Measurements from ENCODE around the gene CD69. TPM values are rescaled to one million over a fixed set of nuclear protein-coding genes. Genes with fewer than 3 reads are reported as not detected.
"Not testable (repeated sequence)": the region's sequence is repeated elsewhere in the genome, so short reads cannot be mapped to it uniquely, and the experiment has no call there.

CD69 gene
- total RNA-seq, 1 donor from 2014 or later, result 0.40 TPM

DNA sequence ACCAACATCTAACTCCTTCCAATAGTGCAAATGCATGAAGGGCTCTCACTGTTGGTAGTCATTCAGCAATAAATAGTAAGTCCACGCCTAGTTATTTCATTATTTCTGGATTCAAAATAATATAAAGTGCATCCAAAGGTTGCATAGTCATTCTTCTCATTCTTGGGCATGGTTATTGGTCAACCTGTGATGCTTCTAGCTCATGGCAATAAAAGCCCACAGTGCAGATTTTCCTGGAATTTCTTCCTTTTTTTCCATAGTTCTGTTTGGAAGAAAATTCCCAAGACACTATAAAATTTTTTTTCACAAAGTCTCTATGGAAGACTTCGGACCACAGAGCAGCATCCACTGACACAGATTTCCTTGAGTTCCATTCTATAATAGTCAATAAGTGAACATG, 7.6 kb downstream of the CD69 start:
- intact Hi-C loops (cut with DNase I), result no loop called here
- ATAC-seq (ENCODE audit: poor library complexity) (no peak), DNase-seq (no peak)

DNA sequence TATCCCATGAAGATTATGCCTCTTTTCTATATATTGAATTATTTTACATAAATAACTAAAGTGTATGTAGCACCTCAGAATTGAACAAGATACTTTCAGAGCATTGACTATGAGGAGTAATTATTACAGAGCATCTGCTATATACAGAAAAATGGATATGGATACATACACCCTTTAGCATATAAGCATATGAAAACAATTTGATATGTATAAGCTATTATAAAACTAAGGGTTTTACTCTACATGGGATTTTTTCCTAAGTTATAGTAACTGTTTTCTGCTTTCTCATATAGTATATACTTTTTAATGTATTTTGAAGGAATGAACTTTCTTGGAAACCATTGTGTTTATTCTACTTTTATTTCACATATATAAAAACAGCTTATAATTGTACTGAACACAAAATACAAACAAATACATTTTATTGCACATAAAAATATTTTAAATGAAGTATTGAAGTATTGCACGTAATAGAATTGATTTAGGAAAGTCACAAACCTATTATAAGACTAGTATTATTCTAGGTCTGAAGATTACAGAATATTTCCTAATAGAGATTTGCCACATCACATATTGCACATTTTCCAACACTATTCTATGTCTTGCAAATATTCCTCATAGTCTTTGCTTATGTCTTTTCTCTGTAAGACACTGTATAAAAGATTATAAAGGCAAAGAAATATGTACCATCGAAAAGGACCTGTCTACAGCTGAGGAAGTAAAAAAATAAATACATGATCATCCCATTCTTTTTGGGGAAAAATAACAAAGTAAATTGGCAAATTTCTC, 8.4 kb downstream of the CD69 start:
- ATAC-seq (ENCODE audit: poor library complexity), result no peak
- DNase-seq, result no peak
- intact Hi-C loops (cut with DNase I), result no loop called here

DNA sequence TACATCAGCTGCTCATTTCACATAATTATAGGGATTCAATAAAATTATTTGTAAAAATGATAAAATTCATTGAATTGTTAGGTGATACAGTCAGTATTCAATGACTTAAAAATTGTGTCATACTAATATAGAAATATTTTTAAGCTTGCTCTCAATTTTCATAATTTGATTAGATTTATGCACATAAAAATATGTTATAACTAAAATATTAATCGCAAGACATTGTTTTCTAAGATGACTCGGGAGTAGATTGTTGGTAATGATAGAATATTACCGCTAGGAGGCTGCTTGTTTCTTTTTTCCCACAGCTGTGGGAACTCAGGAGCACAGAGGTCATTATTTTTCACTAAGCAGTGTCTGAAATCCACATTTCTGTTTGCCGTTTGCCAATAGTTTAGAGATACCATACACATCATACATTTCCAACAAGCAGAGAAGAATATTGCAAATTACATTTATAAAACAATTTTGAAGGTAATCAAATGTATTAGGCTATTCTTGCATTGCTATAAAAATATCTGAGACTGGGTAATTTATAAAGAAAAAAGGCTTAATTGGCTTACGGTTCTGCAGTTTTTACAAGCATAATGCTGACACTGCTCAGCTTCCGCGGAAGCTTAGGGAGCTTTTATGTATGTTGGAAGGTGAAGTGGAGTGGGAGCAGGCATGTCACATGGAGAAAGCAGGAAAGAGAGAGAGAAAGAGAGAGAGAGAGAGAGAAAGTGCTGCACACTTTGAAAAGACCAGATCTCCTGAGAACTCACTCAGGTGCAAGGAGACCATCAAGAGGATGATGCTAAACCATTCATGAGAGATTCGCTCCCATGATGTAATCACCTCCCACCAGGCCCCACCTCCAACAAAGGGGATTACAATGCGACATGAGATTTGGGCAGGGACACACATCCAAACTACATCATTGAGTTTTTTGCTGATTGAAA, 9.2 kb downstream of the CD69 start:
- intact Hi-C loops (cut with DNase I), result no loop called here

DNA sequence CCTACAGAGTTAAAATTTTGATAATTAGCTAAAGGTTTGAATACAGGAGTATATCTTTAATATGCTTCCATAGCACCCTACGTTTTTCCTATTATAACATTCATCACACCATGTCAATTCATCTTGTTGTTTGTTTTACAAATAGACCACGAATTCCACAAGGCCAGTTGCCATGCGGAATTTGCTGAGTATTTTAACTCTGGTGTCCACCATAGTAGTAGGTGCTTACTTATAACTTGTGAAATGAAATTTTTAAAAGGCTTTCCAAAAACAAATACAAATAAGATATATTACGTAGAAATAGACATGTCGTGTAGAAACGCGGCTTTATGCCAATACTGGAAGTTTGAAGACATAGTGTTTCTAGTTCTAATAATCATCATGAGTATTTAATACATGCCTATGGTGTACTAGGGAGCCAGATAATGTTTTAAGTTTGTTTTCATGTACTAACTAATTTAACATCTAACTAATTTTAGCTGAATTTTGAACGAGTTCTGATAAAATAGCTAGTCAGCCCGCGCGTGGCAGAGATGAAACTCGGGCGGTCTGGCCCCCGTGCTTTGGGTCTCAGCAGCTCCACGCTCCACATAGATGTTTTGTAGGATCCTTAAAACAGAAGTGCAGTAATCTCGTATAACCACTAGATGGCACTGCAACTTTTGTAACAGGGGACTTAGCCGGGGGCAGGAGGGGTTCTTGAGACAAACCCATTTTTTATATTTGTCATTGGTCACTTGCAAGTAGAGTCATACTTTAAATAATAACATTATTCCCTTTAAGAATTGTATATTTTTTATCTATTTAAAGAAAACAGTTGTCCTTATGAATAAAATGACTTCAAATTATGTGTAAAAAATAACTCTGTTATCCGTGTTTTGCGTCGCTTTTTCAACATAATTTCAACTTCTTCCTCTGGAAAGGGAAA, 10.2 kb downstream of the CD69 start:
- intact Hi-C loops (cut with DNase I), result no loop called here

More for the DNA sequence above, 9.2 kb downstream of the CD69 start:
- DNase-seq (no peak), ATAC-seq (ENCODE audit: poor library complexity) (peak; percentile 89)

DNA sequence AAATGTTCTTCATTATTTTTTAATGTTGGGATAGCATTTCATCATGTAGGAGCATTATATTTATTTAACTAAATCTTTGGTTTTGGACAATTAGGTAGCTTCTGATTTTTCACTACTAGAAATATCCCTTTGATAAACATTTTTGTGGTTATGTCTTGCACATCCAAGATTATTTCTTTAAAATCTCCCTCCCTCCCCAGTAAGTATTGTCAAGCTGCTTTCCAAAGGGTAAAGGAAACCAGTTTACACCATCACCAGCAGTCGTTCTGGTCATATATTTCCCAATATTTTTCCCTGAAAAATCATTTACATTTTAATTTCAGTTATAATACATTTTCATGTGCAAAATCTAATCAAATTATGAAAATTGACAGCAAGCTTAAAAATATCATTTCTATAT, 11.1 kb downstream of the CD69 start:
- ATAC-seq (ENCODE audit: poor library complexity), result no peak
- intact Hi-C loops (cut with DNase I), result loop anchor here (5.0 kb wide), 1 partner anchor 178 kb away; no protein-coding TSS in a partner anchor
- no peak for DNase-seq

More for the DNA sequence above, 10.2 kb downstream of the CD69 start:
- peak; percentile 46 for DNase-seq
- peak; percentile 96 for ATAC-seq (ENCODE audit: poor library complexity)

DNA sequence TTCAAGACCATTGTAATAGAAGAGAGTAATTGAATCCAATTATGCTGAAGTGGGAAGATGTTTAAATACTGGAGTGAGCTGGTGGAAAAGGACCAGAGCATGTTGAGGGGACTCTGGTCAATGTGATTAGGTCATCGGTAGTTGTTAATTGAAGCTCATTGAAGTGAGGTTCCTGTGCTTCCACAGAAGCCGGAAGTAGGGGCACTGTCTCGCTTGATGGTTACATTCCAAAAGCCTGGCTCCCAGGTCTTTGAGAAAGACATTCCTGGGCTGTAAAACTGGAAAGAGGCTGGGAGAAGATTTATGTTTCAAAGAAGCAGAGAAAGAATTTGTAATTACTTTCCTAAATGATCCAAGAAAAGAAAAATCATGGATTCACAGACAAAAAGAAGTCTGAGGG, 15.5 kb downstream of the CD69 start:
- ATAC-seq (ENCODE audit: poor library complexity) (no peak), DNase-seq (no peak)
- intact Hi-C loops (cut with DNase I), result loop anchor here (5.0 kb wide), 1 partner anchor 182 kb away; no protein-coding TSS in a partner anchor

DNA sequence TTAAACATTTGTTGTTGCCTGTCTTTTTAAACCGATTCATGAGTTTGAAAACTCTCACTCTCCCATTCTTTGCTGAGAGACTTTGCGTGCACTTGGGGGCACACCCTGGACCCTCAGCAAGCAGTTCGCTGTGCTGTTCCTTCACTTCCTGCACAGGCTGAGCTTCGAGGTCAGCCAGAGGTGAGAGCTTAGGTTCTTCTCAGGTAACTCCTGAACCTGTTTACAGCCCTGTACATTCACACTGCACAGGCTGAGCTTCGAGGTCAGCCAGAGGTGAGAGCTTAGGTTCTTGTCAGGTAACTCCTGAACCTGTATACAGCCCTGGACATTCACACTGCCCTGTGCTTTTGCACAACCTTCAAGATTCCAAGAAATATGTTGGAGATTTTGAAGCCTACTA, 18.0 kb downstream of the CD69 start:
- intact Hi-C loops (cut with DNase I), result no loop called here
- no peak for ATAC-seq (ENCODE audit: poor library complexity)

DNA sequence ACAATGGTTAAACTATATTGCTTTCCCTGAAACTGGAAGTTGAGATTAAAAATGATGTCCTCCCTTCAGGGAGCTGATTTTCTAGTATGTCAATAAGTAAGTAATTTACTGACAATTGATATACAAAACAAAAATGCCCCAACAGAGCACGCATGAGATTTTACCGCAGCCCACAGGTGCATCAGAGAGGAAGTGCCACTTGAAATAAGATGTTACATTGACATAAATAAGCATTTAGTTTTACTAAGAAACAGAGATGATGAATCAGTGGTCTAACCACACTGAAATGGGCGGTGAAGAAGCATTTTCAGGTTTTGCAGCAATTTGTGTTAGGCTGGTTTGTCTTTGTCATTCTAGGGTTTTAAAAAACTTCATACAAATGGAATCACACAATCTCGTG, 19.0 kb downstream of the CD69 start:
- DNase-seq, result no peak
- no peak for ATAC-seq (ENCODE audit: poor library complexity)
- intact Hi-C loops (cut with DNase I), result no loop called here

More for the DNA sequence above, 18.0 kb downstream of the CD69 start:
- no peak for DNase-seq

DNA sequence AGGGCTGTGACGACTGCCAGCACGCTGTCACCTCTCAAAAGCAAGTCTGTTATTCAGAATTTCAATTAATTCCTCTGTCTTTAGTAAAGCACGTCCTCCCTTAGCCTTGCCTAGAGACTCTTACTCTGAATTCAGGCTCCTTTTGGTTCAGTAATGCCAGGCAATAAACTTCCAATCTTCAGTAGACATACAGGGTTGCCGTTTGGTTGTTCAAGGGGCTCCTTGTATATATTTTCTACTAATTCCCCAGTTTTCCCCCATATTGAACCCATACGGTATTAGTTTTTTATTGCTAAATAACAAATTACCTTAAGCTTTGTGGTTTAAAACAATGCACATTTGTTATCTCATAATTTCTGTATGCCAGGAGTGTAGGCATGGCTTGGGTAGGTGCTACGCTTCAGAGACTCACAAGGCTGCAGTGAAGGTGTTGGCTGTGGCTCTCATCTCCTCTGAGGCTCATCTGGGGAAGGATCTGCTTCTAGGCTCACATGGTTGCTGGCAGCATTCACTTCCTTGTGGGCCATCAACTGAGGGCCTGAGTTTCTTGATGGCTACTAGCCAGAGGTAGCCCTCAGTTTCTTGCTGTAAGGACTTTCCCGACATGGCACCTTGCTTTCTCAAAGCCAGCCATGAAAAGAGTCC, 20.5 kb downstream of the CD69 start:
- intact Hi-C loops (cut with DNase I), result no loop called here
- DNase-seq (no peak), ATAC-seq (ENCODE audit: poor library complexity) (peak; percentile 45)

DNA sequence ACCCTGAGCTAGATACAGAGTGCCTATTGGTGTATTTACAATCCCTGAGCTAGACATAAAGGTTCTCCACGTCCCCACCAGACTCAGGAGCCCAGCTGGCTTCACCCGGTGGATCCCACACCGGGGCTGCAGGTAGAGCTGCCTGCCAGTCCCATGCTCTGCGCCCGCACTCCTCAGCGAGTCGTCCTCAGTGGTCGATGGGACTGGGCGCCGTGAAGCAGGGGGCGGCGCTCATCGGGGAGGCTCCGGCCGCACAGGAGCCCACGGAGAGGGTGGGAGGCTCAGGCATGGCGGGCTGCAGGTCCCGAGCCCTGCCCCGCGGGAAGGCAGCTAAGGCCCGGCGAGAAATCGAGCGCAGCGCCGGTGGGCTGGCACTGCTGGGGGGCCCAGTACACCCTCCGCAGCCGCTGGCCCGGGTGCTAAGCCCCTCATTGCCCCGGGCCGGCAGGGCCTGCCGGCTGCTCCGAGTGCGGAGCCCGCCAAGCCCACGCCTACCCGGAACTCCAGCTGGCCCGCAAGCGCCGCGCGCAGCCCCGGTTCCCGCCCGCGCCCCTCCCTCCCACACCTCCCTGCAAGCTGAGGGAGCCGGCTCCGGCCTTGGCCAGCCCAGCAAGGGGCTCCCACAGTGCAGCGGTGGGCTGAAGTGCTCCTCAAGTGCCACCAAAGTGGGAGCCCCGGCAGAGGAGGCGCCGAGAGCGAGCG, 21.1 kb downstream of the CD69 start:
- DNase-seq, result peak; percentile 57
- ATAC-seq (ENCODE audit: poor library complexity); intact Hi-C loops (cut with DNase I): not testable (repeated sequence)

DNA sequence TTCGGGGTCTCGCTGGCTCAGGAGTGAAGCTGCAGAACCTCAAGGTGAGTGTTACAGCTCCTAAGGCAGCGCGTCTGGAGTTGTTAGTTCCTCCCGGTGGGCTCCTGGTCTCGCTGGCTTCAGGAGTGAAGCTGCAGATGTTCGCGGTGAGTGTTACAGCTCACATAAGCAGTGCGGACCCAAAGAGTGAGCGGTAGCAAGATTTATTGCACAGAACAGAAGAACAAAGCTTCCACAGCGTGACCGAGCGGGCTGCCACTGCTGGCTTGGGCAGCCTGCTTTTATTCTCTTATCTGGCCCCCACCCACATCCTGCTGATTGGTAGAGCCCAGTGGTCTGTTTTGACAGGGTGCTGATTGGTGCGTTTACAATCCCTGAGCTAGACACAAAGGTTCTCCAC, 21.8 kb downstream of the CD69 start:
- intact Hi-C loops (cut with DNase I); ATAC-seq (ENCODE audit: poor library complexity); DNase-seq: not testable (repeated sequence)

DNA sequence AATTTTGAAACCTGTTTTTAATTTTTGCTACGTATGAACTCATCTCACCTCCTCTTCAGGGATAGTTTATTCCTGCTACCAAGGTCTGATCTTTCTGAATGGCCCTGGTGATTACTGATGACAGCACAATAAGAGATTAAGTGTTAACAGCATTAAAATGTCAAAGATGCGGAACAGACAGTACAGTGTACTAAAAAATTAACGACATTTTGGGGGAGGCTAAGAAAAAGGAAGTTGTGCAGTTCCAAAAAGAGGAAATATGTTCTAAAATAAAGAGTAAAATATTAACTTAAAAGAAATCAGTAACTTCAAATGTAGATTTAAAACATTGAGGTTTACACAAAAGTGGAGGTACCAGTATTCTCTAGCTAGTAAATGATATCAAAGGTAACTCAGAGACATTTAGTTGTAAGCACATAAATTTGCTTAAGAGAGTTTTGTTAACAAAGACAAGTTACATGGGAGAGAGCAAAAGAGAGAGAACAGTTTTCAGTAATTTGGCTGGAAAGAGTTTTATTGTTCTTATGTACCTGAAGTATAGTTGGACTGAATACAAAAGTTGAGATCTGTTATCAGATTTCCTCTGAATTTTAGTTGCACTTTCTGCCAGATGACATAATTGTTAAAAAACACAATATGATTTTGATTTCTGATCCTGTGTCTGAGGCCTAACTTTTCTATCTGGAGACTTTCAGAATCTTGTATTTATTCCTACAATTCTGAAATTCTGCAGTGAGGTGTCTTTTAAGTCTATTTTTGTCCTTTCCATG, 23.6 kb downstream of the CD69 start:
- ATAC-seq (ENCODE audit: poor library complexity) (peak; percentile 51), DNase-seq (no peak)
- intact Hi-C loops (cut with DNase I), result no loop called here

DNA sequence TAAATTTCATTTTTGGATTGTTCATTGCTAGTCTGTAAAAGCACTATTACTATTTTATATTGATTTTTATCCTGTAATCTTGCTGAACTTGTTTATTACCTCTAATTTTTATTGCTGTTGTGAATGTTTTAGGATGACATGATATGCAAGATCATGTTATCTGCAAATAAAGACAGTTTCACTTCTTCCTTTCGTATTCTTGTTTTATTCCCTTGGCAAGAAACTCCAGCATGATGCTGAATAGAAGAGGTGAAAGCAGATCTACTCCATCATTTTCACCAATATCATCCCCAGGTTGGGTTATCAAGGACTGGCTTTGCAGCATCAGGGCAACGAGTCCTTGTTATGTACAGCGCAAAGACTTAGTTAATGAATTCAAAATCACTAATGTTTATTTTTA, 25.1 kb downstream of the CD69 start:
- intact Hi-C loops (cut with DNase I), result no loop called here
- DNase-seq, result no peak
- ATAC-seq (ENCODE audit: poor library complexity), result no peak

DNA sequence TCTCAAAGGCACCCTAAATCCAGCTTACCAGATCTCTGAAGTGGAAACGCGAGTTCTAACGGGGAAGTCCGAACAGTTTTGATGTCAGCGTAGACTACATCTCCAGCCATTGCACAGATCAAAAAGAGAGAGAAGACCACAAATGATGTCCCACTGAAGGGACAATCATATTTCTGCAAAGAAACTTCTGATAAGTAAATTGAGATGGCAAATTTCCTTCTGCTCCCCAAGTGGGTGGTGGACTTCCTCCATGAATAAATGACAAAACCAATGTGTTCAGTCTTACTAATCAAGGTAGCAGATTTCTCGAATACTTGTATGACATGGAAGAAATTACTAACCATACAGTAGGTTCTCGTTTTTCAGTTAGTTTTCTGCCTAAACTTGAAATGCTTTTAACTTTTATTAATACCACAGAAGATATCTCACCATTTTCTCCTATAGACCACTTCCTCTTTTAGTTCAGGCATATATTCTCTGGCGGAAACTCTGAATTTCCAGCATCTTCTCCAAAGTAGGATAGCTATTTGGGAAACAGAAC, 27.7 kb downstream of the CD69 start, which contains the start of gene CLECL1:
Gene CLECL1 (minus strand): TSS at position 177 of the 541 bp plus-strand sequence.
- ATAC-seq (ENCODE audit: poor library complexity) (no peak), DNase-seq (no peak)
- intact Hi-C loops (cut with DNase I), result no loop called here

DNA sequence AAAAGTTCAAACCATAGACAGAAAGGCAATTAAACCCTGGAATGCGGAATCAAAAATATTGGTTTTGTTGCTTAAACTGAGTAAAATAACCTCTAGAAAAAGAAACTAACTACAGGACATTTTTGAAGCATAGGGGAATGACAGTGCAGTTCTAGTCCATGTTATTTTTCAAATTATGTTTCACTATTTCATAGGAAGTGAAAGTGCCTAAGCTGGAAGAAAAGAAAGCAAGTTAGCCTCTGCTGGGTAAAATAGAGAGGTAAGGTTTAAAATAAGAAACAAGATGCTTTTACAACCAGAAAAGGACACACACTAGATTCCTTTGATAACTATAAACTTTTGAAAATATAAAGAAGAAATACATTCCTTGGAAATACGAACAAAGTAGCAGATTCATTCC, 28.9 kb downstream of the CD69 start:
- intact Hi-C loops (cut with DNase I), result no loop called here
- peak; percentile 48 for ATAC-seq (ENCODE audit: poor library complexity)
- DNase-seq, result no peak

DNA sequence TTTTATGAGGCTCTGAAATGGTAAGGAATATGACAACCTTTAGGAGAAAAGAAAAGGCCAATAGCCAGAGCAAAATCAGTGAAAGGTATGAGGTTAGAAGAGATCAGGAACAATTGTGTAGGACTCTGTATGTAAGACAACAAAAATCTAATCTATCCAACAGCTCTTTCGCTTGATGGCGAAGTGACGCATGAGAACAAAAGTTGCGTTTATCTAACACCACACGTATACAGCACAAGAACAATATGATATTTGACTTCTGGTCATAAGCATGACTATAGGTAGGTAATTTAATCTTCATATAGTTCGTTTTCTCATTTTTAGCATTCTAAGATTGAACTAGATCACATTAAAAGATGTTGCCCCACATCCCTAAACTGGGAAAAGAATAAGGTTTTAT, 29.3 kb downstream of the CD69 start:
- intact Hi-C loops (cut with DNase I), result no loop called here
- ATAC-seq (ENCODE audit: poor library complexity) (no peak), DNase-seq (no peak)

All from Right ventricle myocardium superior (tissue), 1 donor.